HAP-1 (cell line): ENCODE data around the gene A3GALT2.

Experiments
- DNase-seq, 2 experiments: peaks; one replicate each; pipeline ENCODE4 v3.0.0-alpha.2; 2016 to 2020; ENCODE audit warnings: low spot score in 2 of 2
- H3K27me3 ChIP-seq: fragments of 250-450 bp; sonication (Bioruptor Pico); 2 replicates; pipeline ENCODE4 v1.5.1; 2020; ENCODE audit warnings: low read depth, mild to moderate bottlenecking, moderate library complexity
- H3K36me3 ChIP-seq: fragments of 250-450 bp; sonication (Bioruptor Pico); replicated peaks from 2 replicates; pipeline ENCODE4 v1.5.1; 2020; ENCODE audit warnings: mild to moderate bottlenecking
- H3K4me1 ChIP-seq: fragments of 250-450 bp; sonication (Bioruptor Pico); 2 replicates; pipeline ENCODE4 v1.5.1; 2020; ENCODE audit warnings: mild to moderate bottlenecking
- H3K4me3 ChIP-seq: fragments of 250-450 bp; sonication (Bioruptor Pico); 2 replicates; pipeline ENCODE4 v1.5.1; 2020; ENCODE audit warnings: mild to moderate bottlenecking, moderate library complexity
- H3K9me3 ChIP-seq: fragments of 250-450 bp; sonication (Bioruptor Pico); 2 replicates; pipeline ENCODE4 v1.5.1; 2020; ENCODE audit warnings: mild to moderate bottlenecking, moderate library complexity
- in situ Hi-C: fragments of 300-500 bp; cut with MboI; formaldehyde crosslinking; loops from 3 replicates; pipeline ENCODE4 v1.14.3; 2020; ENCODE audit warnings: low sequenced_read_pairs, inconsistent platforms, mixed read lengths

The A3GALT2 gene

GRCh38 chr1:33346927-33347649 lies 26.2 kb upstream of the A3GALT2 start:
- H3K9me3 ChIP-seq: no peaks in the 10 kb centered on the region
- DNase-seq: no peak
- H3K4me3 ChIP-seq: no peak overlapping the region
- in situ Hi-C loops: no loop called here
- H3K36me3 ChIP-seq: peaks cover 3% of the 10 kb centered on the region
- no peaks in the 10 kb centered on the region for H3K27me3 ChIP-seq
- peaks cover 46% of the 10 kb centered on the region for H3K4me1 ChIP-seq

DNA sequence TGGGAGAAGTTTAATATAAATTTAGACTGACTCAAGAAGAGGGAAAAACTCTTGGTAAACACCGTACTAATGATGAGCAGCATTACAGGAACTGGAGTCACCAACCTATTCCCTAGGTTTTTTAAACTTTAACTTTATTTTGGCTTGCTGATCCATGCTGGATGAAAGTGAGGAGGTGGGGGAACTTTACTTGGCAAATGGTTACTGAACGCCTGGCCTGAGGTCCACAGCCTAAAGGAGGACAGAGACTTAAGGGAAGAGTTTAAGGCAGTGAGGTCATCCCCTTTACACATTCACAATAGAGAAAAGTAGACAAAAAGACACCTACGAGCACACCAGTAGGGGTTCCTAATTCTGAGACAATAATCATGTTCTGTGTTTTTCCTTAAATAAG lies 25.6 kb upstream of the A3GALT2 start:
- DNase-seq: no peak
- Histone ChIP-seq H3K36me3 (peaks cover 3% of the 10 kb centered on the region), H3K4me3 (no peak overlapping the region), H3K27me3 (no peaks in the 10 kb centered on the region), H3K4me1 (peaks cover 52% of the 10 kb centered on the region), H3K9me3 (no peaks in the 10 kb centered on the region)
- in situ Hi-C loops: no loop called here

GRCh38 chr1:33344896-33345560 lies 24.1 kb upstream of the A3GALT2 start:
- in situ Hi-C loops: no loop called here
- H3K4me1 ChIP-seq: peaks cover 53% of the 10 kb centered on the region

GRCh38 chr1:33343539-33343938 lies 22.6 kb upstream of the A3GALT2 start:
- Histone ChIP-seq H3K4me3 (no peak overlapping the region), H3K36me3 (peaks cover 3% of the 10 kb centered on the region), H3K4me1 (peaks cover 65% of the 10 kb centered on the region), H3K27me3 (no peaks in the 10 kb centered on the region), H3K9me3 (no peaks in the 10 kb centered on the region)
- DNase-seq: no peak
- in situ Hi-C loops: no loop called here

More at GRCh38 chr1:33344896-33345560, 24.1 kb upstream of the A3GALT2 start:
- no peaks in the 10 kb centered on the region for H3K27me3 ChIP-seq
- no peak for DNase-seq
- H3K36me3 ChIP-seq: peaks cover 3% of the 10 kb centered on the region
- no peaks in the 10 kb centered on the region for H3K9me3 ChIP-seq
- no peak overlapping the region for H3K4me3 ChIP-seq

DNA sequence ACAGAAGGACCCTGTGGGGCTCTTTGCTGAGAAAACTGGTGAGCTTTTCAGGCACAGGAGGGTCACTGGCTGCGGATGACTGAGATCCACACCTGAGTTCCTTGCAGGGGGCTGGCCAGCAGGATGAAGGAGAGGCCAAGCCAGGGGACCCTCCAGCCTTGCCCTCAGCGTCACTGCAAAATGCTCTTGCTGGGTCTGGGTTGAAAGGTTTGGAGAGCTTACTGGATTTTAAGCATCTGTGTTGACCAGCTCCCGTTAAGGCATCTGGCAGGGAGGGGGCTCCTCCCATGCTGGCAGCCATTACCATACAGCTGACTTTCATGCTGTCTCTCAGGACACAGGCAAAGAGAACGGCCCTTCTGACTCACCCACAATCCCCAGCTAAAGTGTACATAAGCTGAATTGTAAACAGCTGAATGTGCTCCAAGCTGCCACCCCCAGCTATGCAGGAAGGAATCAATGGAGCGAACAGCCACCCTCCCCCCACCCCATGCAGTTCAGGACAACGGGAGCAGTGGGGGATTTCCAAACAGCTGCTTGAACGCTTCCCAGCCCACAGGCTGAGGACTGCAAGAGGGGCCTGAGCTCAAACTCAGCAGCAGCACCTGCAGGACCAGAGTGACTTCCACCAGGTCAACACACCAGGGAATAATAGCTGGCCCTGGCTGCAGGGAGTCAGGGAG lies 21.3 kb upstream of the A3GALT2 start:
- Histone ChIP-seq H3K4me3 (no peak overlapping the region), H3K36me3 (peaks cover 3% of the 10 kb centered on the region), H3K27me3 (no peaks in the 10 kb centered on the region), H3K4me1 (peaks cover 59% of the 10 kb centered on the region), H3K9me3 (no peaks in the 10 kb centered on the region)
- peak; percentile 50 to 68 for DNase-seq
- in situ Hi-C loops: no loop called here

- in situ Hi-C loops: no loop called here
- Histone ChIP-seq H3K9me3 (no peaks in the 10 kb centered on the region), H3K36me3 (no peaks in the 10 kb centered on the region; the same call in none of the 2 replicates), H3K4me3 (no peak overlapping the region), H3K4me1 (peaks cover 52% of the 10 kb centered on the region), H3K27me3 (no peaks in the 10 kb centered on the region)
- no peak for DNase-seq
These were observed 20.3 kb upstream of the A3GALT2 start for GRCh38 chr1:33341190-33341589.

GRCh38 chr1:33339413-33339812 lies 18.5 kb upstream of the A3GALT2 start:
- in situ Hi-C loops: no loop called here
- H3K4me3 ChIP-seq: no peak overlapping the region
- H3K4me1 ChIP-seq: peaks cover 47% of the 10 kb centered on the region
- no peaks in the 10 kb centered on the region for H3K27me3 ChIP-seq
- no peaks in the 10 kb centered on the region; the same call in none of the 2 replicates for H3K36me3 ChIP-seq
- DNase-seq: no peak
- H3K9me3 ChIP-seq: no peaks in the 10 kb centered on the region

DNA sequence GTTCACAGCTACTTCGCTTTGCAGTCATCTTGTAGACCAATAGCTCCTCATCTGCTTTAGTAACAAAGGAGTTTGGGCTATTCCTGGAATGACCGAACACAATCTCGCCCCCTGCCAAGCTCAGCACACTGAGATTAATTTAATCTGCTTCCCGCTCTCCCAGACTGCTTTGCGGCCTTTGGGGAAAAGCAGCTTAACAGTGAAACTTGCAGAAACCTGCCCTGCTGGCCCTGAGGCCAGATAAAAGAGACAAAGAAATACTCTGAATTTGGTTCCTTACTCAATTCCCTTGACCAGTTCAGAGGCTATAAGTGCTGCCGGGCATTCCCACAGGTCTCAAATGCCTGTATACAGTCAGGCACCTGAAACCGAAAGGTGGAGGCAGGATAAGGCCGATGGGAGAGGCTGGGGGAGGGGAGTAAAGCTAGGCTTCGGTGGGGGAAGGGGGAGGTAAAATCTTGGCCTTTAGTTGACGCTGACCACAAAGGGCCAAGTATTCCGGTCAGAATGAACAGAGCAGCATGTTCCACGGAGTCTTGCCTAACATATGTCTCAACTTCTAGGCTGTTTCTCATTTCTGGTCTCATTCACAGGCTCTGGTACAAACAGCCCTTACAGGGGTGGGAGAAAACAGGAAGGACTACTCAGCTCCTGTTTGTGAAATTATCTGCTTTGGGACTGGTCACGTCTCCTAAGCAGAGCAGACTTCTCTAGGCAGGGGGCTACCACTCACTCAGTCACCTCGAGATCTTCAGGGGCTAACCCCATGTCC lies 17.7 kb upstream of the A3GALT2 start:
- peaks cover under 1% of the 10 kb centered on the region for H3K36me3 ChIP-seq
- H3K27me3 ChIP-seq: no peaks in the 10 kb centered on the region
- no peaks in the 10 kb centered on the region for H3K9me3 ChIP-seq
- H3K4me1 ChIP-seq: peaks cover 47% of the 10 kb centered on the region
- H3K4me3 ChIP-seq: no peak overlapping the region
- in situ Hi-C loops: no loop called here
- DNase-seq: peak; percentile 77

DNA sequence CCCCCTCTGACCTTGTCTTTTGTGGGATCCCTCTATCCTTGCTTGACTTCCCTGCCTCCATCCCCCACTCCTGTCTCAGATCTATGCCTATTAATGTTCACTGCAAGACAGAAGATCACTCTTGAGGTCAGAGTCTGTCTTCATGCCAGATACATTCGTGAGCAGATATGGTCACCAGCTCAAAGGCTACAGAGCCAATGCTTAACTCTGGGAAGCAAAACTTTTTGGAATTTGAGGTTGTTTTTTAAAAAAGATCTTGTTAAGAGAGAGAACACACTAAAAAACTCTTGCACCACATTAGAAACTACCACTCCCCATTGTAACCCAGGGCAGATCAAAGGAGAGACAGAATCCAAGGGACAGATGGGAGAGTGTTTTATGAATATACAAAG lies 17.1 kb upstream of the A3GALT2 start:
- Histone ChIP-seq H3K36me3 (peaks cover 6% of the 10 kb centered on the region; the same call in 1 of the 2 replicates), H3K4me1 (peaks cover 47% of the 10 kb centered on the region), H3K27me3 (no peaks in the 10 kb centered on the region), H3K4me3 (no peak overlapping the region), H3K9me3 (no peaks in the 10 kb centered on the region)
- no peak for DNase-seq
- in situ Hi-C loops: no loop called here

DNA sequence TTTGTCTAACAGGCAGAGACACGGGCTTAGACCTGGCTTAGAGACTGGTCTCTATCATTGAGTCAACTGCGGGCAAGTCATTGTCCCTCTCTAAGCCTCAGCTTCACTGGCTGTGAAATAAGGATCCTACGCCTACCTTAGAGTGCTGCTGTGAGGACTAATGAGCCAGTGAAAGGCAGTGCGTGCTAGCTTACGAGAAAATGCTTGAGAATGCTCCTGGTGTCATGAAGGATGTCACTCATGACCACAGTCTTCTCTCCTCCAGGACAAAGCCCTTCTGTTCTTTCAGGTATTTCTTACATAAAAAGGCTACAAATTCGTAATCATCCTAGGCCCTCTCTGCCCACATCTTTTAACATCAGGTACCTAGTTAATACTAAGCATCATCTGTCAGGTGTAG lies 16.5 kb upstream of the A3GALT2 start:
- peaks cover 9% of the 10 kb centered on the region for H3K36me3 ChIP-seq

GRCh38 chr1:33336580-33336979 lies 15.7 kb upstream of the A3GALT2 start:
- DNase-seq: no peak
- Histone ChIP-seq H3K27me3 (no peaks in the 10 kb centered on the region), H3K4me3 (no peak overlapping the region), H3K4me1 (peaks cover 33% of the 10 kb centered on the region), H3K36me3 (peaks cover 14% of the 10 kb centered on the region), H3K9me3 (no peaks in the 10 kb centered on the region)
- in situ Hi-C loops: no loop called here

More for the DNA sequence above, 16.5 kb upstream of the A3GALT2 start:
- no peak overlapping the region for H3K4me3 ChIP-seq
- no peaks in the 10 kb centered on the region for H3K9me3 ChIP-seq
- no peak for DNase-seq
- peaks cover 41% of the 10 kb centered on the region for H3K4me1 ChIP-seq
- in situ Hi-C loops: no loop called here
- no peaks in the 10 kb centered on the region for H3K27me3 ChIP-seq

DNA sequence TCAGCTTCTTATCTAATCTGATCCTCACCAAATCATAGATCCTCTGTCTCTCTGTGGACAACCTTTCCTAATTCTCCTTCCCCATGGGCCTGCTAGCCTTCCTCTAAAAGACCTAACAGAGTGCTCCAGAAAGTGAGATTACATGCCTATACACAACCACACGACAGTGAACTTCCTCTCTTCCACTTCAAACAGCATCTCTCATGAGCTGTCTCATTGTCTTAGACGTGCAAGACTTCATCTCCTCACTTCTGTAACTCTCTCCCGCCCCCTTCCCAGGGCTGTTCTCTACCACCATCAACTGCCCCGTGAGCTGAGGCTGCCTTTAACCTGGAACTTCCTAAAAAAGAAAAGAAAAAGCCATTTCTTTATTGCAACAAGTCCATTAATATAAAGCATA lies 14.1 kb upstream of the A3GALT2 start:
- Histone ChIP-seq H3K4me1 (peaks cover 21% of the 10 kb centered on the region), H3K36me3 (peaks cover 30% of the 10 kb centered on the region), H3K27me3 (no peaks in the 10 kb centered on the region), H3K4me3 (no peak overlapping the region), H3K9me3 (no peaks in the 10 kb centered on the region)
- in situ Hi-C loops: no loop called here
- DNase-seq: no peak

- in situ Hi-C loops: no loop called here
- H3K27me3 ChIP-seq: no peaks in the 10 kb centered on the region
- no peaks in the 10 kb centered on the region for H3K9me3 ChIP-seq
- no peak overlapping the region for H3K4me3 ChIP-seq
- DNase-seq: no peak
- peaks cover 16% of the 10 kb centered on the region for H3K4me1 ChIP-seq
- H3K36me3 ChIP-seq: peaks cover 39% of the 10 kb centered on the region
These were observed 13.2 kb upstream of the A3GALT2 start for GRCh38 chr1:33334081-33334552.
